NT2/D1 (cell line): ENCODE data around the gene HNRNPU.

Source experiments
- DNase-seq: peaks from one replicate; pipeline ENCODE4 v3.0.0-alpha.2; 2011; ENCODE audit warnings: low read depth, low spot score
- H3K27me3 ChIP-seq: 2 replicates; pipeline ENCODE4 v1.6.0; 2011; ENCODE audit warnings: mild to moderate bottlenecking; ENCODE audit not compliant: insufficient read length, insufficient read depth
- H3K36me3 ChIP-seq: 2 replicates; pipeline ENCODE4 v1.6.1; 2011; ENCODE audit warnings: mild to moderate bottlenecking, low read length, mixed read lengths; ENCODE audit not compliant: insufficient read depth, insufficient read length
- H3K4me1 ChIP-seq: 2 replicates; pipeline ENCODE4 v1.5.1; 2011; ENCODE audit not compliant: insufficient read depth, insufficient read length
- H3K4me3 ChIP-seq: 2 replicates; pipeline ENCODE4 v1.5.1; 2011; ENCODE audit warnings: low read depth; ENCODE audit not compliant: insufficient read length
- H3K9ac ChIP-seq: 2 replicates; pipeline ENCODE4 v1.6.0; 2011; ENCODE audit warnings: low read depth; ENCODE audit not compliant: insufficient read length
- H3K9me3 ChIP-seq: 2 replicates; pipeline ENCODE4 v1.5.1; 2011; ENCODE audit warnings: mild to moderate bottlenecking, low read length; ENCODE audit not compliant: insufficient read depth
- SUZ12 ChIP-seq: IDR thresholded peaks from 2 replicates; pipeline ENCODE4 v1.6.1; 2011; ENCODE audit not compliant: insufficient read length, insufficient read depth; ENCODE audit errors: extremely low read depth
- YY1 ChIP-seq: IDR thresholded peaks from 2 replicates; pipeline ENCODE4 v1.6.1; 2011; ENCODE audit not compliant: insufficient read length, insufficient read depth
- ZNF274 ChIP-seq: IDR thresholded peaks from 2 replicates; pipeline ENCODE4 v1.6.1; 2011; ENCODE audit warnings: mild to moderate bottlenecking, low read depth, low read length

The HNRNPU gene

DNA sequence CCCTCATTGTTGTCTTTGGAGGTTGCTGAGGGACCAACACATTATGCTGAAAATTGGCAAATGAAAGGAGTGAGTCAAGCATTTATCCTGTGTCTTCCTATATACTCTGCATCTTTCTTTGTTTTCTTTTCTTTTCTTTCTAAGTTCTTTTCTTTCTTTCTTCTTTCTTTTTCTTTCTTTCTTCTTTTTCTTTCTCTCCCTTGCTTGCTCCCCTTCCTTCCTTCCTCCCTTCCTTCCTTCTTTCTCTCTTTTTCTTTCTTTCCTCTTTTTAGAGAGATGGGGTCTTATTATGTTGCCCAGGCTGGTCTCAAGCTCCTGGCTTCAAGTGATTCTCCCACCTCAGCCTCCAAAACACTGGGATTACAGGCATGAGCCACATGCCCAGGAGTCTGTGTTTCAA, 57.2 kb downstream of the HNRNPU start:
- Histone ChIP-seq H3K9me3 (no peaks in the 10 kb centered on the region), H3K36me3 (no peaks in the 10 kb centered on the region), H3K9ac (no peak overlapping the region), H3K4me1 (no peaks in the 10 kb centered on the region), H3K27me3 (no peaks in the 10 kb centered on the region), H3K4me3 (no peak overlapping the region)
- TF ChIP-seq ZNF274 = no peak
- TF ChIP-seq YY1 = no peak
- no peak for TF ChIP-seq SUZ12
- no peak for DNase-seq

DNA sequence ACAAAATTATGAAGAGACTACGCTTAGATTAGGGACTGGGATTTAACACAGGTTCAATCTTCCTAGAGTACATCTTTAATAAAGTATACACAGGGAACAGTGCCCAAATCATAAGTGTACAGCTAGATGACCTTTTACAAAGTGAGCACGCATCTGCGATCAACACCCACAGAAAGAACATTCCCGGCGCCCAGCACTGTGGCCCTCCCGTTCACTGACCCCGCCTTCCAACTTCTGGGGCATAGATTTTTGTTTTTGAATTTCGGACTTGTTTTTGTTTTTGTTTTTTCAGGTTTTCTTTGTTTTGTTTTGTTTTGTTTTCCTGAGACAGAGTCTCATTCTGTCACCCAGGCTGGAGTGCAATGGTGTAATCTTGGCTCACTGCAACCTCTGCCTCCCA, 59.5 kb downstream of the HNRNPU start:
- DNase-seq = no peak
- no peak overlapping the region for H3K9ac ChIP-seq
- TF ChIP-seq SUZ12 (no peak), YY1 (no peak), ZNF274 (no peak)
- H3K4me1 ChIP-seq = no peaks in the 10 kb centered on the region
- no peak overlapping the region for H3K4me3 ChIP-seq
- H3K9me3 ChIP-seq = no peaks in the 10 kb centered on the region
- no peaks in the 10 kb centered on the region for H3K36me3 ChIP-seq
- no peaks in the 10 kb centered on the region for H3K27me3 ChIP-seq

DNA sequence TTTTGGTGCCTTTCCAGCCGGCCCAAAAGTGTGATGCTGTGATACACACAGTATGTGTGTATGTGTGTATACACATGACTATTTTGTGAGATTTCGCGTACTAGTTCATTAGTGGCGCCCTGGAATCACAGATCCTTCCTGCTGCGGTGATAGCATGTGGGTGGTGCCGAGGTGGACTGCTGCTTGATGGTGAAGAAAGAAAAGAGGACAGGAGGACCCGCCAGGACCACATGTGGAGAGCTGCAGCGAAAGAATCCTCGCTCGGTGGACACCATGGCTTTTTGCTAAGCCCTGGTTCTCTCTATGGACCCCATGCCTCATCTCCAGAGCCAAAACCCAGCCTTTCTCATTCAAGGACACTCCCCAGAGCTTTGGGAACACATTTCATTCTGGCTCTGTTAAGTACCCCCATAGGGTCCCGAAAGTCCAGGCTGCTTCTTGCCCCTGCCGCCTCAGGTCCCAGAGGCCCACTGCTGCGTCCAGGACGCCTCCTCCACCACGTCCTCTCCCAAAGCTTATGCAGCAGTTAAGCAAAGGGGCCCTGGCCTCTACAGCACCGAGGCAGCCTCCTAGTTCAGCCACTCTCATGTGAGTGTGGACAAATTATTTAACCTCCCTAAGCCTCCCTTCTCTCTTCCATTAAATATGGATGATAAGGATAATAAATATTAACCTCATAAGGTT, 61.6 kb downstream of the HNRNPU start:
- no peak for TF ChIP-seq YY1
- TF ChIP-seq ZNF274 = no peak
- no peak for TF ChIP-seq SUZ12
- no peak overlapping the region for H3K9ac ChIP-seq
- no peak for DNase-seq

DNA sequence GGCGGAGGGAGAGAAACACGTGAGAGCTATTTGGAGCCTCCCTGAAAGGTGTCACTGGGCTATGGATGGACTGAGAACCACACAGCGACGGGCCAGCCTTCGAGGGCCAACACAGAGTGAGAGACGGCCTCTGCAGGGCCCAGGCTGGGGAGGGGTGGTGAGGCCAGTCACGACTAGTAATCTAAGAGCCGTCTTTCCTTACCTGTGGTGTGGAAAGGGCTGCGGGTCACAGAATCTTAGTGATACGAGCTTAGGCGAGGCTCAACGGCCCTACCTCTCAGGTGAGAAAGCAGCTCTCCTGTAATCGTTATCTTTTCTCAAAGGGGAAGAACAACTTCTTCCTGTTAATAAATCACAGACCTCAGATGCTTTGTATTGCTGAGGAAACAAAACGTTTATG, 62.3 kb downstream of the HNRNPU start:
- Histone ChIP-seq H3K4me3 (no peak overlapping the region), H3K36me3 (no peaks in the 10 kb centered on the region), H3K27me3 (no peaks in the 10 kb centered on the region), H3K4me1 (no peaks in the 10 kb centered on the region), H3K9me3 (no peaks in the 10 kb centered on the region), H3K9ac (no peak overlapping the region)
- no peak for TF ChIP-seq ZNF274
- no peak for TF ChIP-seq YY1
- no peak for TF ChIP-seq SUZ12
- DNase-seq = no peak

More for the DNA sequence above, 61.6 kb downstream of the HNRNPU start:
- no peaks in the 10 kb centered on the region for H3K36me3 ChIP-seq
- no peaks in the 10 kb centered on the region for H3K4me1 ChIP-seq
- no peaks in the 10 kb centered on the region for H3K9me3 ChIP-seq
- no peaks in the 10 kb centered on the region for H3K27me3 ChIP-seq
- H3K4me3 ChIP-seq = no peak overlapping the region

DNA sequence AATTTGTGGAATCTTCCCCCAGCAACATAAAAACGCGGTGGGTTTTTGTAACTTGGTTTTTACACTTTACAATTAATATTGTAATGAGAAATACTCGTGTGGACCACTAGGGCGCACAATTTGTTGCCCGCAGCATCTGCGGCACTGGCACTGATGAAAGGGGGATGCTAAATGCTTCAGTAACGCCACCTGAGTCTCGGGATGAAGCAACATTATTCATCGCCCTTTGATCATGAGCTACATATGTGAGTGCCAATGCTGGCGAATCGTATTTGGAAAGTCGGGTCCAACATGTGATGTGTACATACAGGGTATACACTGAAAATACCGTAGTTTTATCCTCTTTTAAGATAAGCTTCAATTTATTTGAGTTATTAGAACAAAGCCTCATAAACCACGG, 63.1 kb downstream of the HNRNPU start:
- Histone ChIP-seq H3K9me3 (no peaks in the 10 kb centered on the region), H3K4me3 (no peak overlapping the region), H3K27me3 (no peaks in the 10 kb centered on the region), H3K36me3 (no peaks in the 10 kb centered on the region), H3K9ac (no peak overlapping the region), H3K4me1 (no peaks in the 10 kb centered on the region)
- no peak for DNase-seq
- TF ChIP-seq YY1 (no peak), SUZ12 (no peak), ZNF274 (no peak)

DNA sequence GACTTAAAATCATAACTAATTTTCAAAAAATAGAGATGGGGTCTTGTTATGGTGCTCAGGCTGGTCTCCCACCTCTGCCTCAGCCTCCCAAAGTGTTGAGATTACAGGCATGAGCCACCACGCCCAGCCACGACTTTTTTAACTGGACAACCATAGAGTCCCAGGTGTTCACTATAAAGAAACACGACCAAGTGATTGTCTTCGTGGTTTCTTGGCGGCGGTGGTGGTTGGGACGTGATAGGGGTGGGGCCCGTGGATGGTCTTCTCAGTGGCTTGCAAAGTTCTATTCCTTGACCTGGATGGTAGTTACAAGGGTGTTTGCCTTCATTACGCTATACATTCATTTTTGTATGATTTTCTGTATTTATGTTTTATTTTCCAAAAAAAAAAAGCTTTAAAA, 63.5 kb downstream of the HNRNPU start:
- Histone ChIP-seq H3K4me1 (no peaks in the 10 kb centered on the region), H3K9ac (no peak overlapping the region), H3K4me3 (no peak overlapping the region), H3K27me3 (no peaks in the 10 kb centered on the region), H3K9me3 (no peaks in the 10 kb centered on the region), H3K36me3 (no peaks in the 10 kb centered on the region)
- TF ChIP-seq ZNF274 (no peak), SUZ12 (no peak), YY1 (no peak)
- no peak for DNase-seq
